Karpas-422 (cell line): ENCODE results near the gene GAS7. TPM values are rescaled to one million over a fixed set of nuclear protein-coding genes. Genes with fewer than 3 reads are reported as not detected.

Experiments used
- DNase-seq: peaks from one replicate; pipeline ENCODE4 v3.0.0-alpha.2; 2015
- H2AFZ ChIP-seq: fragments of 200-600 bp; sonication (generic); 2 replicates; pipeline ENCODE4 v1.6.1; 2014; ENCODE audit warnings: antibody characterized with exemption, low read length, mixed read lengths
- H3K27ac ChIP-seq: fragments of 200-600 bp; sonication (generic); 2 replicates; pipeline ENCODE4 v1.5.1; 2014; ENCODE audit warnings: mild to moderate bottlenecking, low read length, moderate library complexity
- H3K27me3 ChIP-seq: fragments of 200-600 bp; sonication (generic); 2 replicates; pipeline ENCODE4 v1.6.1; 2014; ENCODE audit warnings: low read length, mixed read lengths
- H3K36me3 ChIP-seq: fragments of 200-600 bp; sonication (generic); 2 replicates; pipeline ENCODE4 v1.6.1; 2014; ENCODE audit warnings: low read length, mixed read lengths; ENCODE audit not compliant: insufficient read depth
- H3K4me1 ChIP-seq: fragments of 200-600 bp; sonication (generic); 2 replicates; pipeline ENCODE4 v1.6.1; 2014; ENCODE audit warnings: mild to moderate bottlenecking, low read length, mixed read lengths
- H3K4me2 ChIP-seq: fragments of 200-600 bp; sonication (generic); 2 replicates; pipeline ENCODE4 v1.6.1; 2014; ENCODE audit warnings: low read length, low read depth, mild to moderate bottlenecking; ENCODE audit not compliant: poor library complexity, severe bottlenecking
- H3K4me3 ChIP-seq: fragments of 200-600 bp; sonication (generic); 2 replicates; pipeline ENCODE4 v1.5.1; 2014; ENCODE audit warnings: mild to moderate bottlenecking, antibody characterized with exemption, low read length, mixed read lengths
- H3K79me2 ChIP-seq: fragments of 200-600 bp; sonication (generic); 2 replicates; pipeline ENCODE4 v1.6.1; 2014; ENCODE audit warnings: mild to moderate bottlenecking, low read length, mixed read lengths
- H3K9ac ChIP-seq: fragments of 200-600 bp; sonication (generic); 2 replicates; pipeline ENCODE4 v1.6.0; 2014; ENCODE audit warnings: low read length
- H3K9me2 ChIP-seq: fragments of 200-600 bp; sonication (generic), shearing (Covaris generic); replicated peaks from 2 replicates; pipeline ENCODE4 v1.6.0; 2014; ENCODE audit warnings: mild to moderate bottlenecking, low read length, moderate library complexity; ENCODE audit not compliant: insufficient read depth
- H3K9me3 ChIP-seq: fragments of 300-700, 200-600 bp; sonication (generic); 2 replicates; pipeline ENCODE4 v1.6.1; 2014; ENCODE audit warnings: low read length, mixed read lengths
- H4K20me1 ChIP-seq: fragments of 200-600 bp; sonication (generic); 2 replicates; pipeline ENCODE4 v1.6.1; 2014; ENCODE audit warnings: mild to moderate bottlenecking, antibody characterized with exemption, low read length, low read depth; ENCODE audit not compliant: insufficient read depth
- total RNA-seq: library from RNA; depleted of rRNA; stranded (reverse); fragments of >200 nt; shearing (Covaris generic); gene quantifications from 2 replicates; pipeline ENCODE4 v1.2.3, GENCODE V29; 2014; ENCODE audit warnings: low replicate concordance; rRNA removed

The GAS7 gene
- total RNA-seq, result 79.9 and 80.1 TPM in 2 replicates

GRCh38 chr17:10198509-10199249 is at the start of gene GAS7:
Gene GAS7 (minus strand): TSS chr17:10198606.
- H3K9ac ChIP-seq, result no peak within 1 kb of the TSS
- H3K27ac ChIP-seq, result no peak within 1 kb of the TSS
- peaks cover 2% of the 10 kb centered on the region; the same call in 1 of the 2 replicates for H3K36me3 ChIP-seq
- no peaks in the 10 kb centered on the region for H4K20me1 ChIP-seq
- no peak within 1 kb of the TSS for H3K4me2 ChIP-seq
- H3K9me2 ChIP-seq, result no peaks in the 10 kb centered on the region
- H3K27me3 ChIP-seq, result no peaks in the 10 kb centered on the region; the same call in 1 of the 2 replicates
- DNase-seq, result no peak
- H2AFZ ChIP-seq, result no peak within 1 kb of the TSS
- H3K9me3 ChIP-seq, result peaks cover 11% of the 10 kb centered on the region
- no peaks in the 10 kb centered on the region for H3K79me2 ChIP-seq
- no peaks in the 10 kb centered on the region for H3K4me1 ChIP-seq
- no peak within 1 kb of the TSS for H3K4me3 ChIP-seq

- no peak overlapping the region for H2AFZ ChIP-seq
Observed at GRCh38 chr17:10247810-10248209, 49.4 kb upstream of the GAS7 start.

GRCh38 chr17:10243883-10244844 is 45.8 kb upstream of the GAS7 start:
- Histone ChIP-seq H3K36me3 (no peaks in the 10 kb centered on the region), H3K4me2 (no peak overlapping the region), H3K9me3 (no peaks in the 10 kb centered on the region), H3K4me3 (no peak overlapping the region), H2AFZ (no peak overlapping the region), H4K20me1 (no peaks in the 10 kb centered on the region), H3K4me1 (peaks cover 7% of the 10 kb centered on the region), H3K27ac (no peak overlapping the region), H3K79me2 (no peaks in the 10 kb centered on the region), H3K9ac (no peak overlapping the region), H3K27me3 (no peaks in the 10 kb centered on the region), H3K9me2 (no peaks in the 10 kb centered on the region)
- DNase-seq, result no peak

More at GRCh38 chr17:10247810-10248209, 49.4 kb upstream of the GAS7 start:
- Histone ChIP-seq H3K27ac (no peak overlapping the region), H3K4me1 (peaks cover 7% of the 10 kb centered on the region), H3K4me3 (no peak overlapping the region), H4K20me1 (no peaks in the 10 kb centered on the region), H3K9ac (no peak overlapping the region), H3K79me2 (no peaks in the 10 kb centered on the region), H3K27me3 (no peaks in the 10 kb centered on the region), H3K4me2 (no peak overlapping the region), H3K36me3 (no peaks in the 10 kb centered on the region), H3K9me2 (no peaks in the 10 kb centered on the region), H3K9me3 (no peaks in the 10 kb centered on the region)
- DNase-seq, result no peak

- Histone ChIP-seq H3K27ac (no peak overlapping the region), H3K4me2 (no peak overlapping the region), H3K4me3 (no peak overlapping the region), H2AFZ (no peak overlapping the region), H3K79me2 (no peaks in the 10 kb centered on the region), H3K4me1 (peaks cover 7% of the 10 kb centered on the region), H4K20me1 (no peaks in the 10 kb centered on the region), H3K9me2 (no peaks in the 10 kb centered on the region), H3K9me3 (no peaks in the 10 kb centered on the region), H3K36me3 (no peaks in the 10 kb centered on the region), H3K27me3 (no peaks in the 10 kb centered on the region), H3K9ac (no peak overlapping the region)
- no peak for DNase-seq
Observed at GRCh38 chr17:10241781-10242180, 43.4 kb upstream of the GAS7 start.

GRCh38 chr17:10238661-10239060 is 40.3 kb upstream of the GAS7 start:
- Histone ChIP-seq H3K27me3 (no peaks in the 10 kb centered on the region), H3K27ac (no peak overlapping the region), H2AFZ (no peak overlapping the region), H3K79me2 (no peaks in the 10 kb centered on the region), H3K9me2 (no peaks in the 10 kb centered on the region), H3K9me3 (no peaks in the 10 kb centered on the region), H3K4me1 (peaks cover 6% of the 10 kb centered on the region), H4K20me1 (no peaks in the 10 kb centered on the region), H3K36me3 (no peaks in the 10 kb centered on the region), H3K4me3 (no peak overlapping the region), H3K4me2 (no peak overlapping the region), H3K9ac (no peak overlapping the region)
- no peak for DNase-seq

- Histone ChIP-seq H3K9me3 (no peaks in the 10 kb centered on the region), H3K4me1 (peaks cover 13% of the 10 kb centered on the region), H2AFZ (no peak overlapping the region), H4K20me1 (no peaks in the 10 kb centered on the region), H3K36me3 (no peaks in the 10 kb centered on the region), H3K27ac (no peak overlapping the region), H3K9me2 (no peaks in the 10 kb centered on the region), H3K9ac (no peak overlapping the region), H3K79me2 (no peaks in the 10 kb centered on the region), H3K4me2 (no peak overlapping the region), H3K4me3 (no peak overlapping the region), H3K27me3 (no peaks in the 10 kb centered on the region)
- DNase-seq, result no peak
Observed at GRCh38 chr17:10234033-10234432, 35.6 kb upstream of the GAS7 start.

GRCh38 chr17:10233161-10233560 is 34.8 kb upstream of the GAS7 start:
- no peaks in the 10 kb centered on the region for H3K9me3 ChIP-seq
- no peaks in the 10 kb centered on the region for H3K9me2 ChIP-seq
- H3K9ac ChIP-seq, result no peak overlapping the region
- H3K27me3 ChIP-seq, result no peaks in the 10 kb centered on the region
- no peak overlapping the region for H3K4me3 ChIP-seq
- no peak overlapping the region for H3K4me2 ChIP-seq
- H3K27ac ChIP-seq, result no peak overlapping the region
- no peaks in the 10 kb centered on the region for H4K20me1 ChIP-seq
- peaks cover 13% of the 10 kb centered on the region for H3K4me1 ChIP-seq
- H2AFZ ChIP-seq, result no peak overlapping the region
- no peaks in the 10 kb centered on the region for H3K36me3 ChIP-seq
- no peak for DNase-seq
- H3K79me2 ChIP-seq, result no peaks in the 10 kb centered on the region

- H3K9ac ChIP-seq, result no peak overlapping the region
- H3K9me2 ChIP-seq, result no peaks in the 10 kb centered on the region
- no peaks in the 10 kb centered on the region for H3K9me3 ChIP-seq
- peaks cover 39% of the 10 kb centered on the region for H3K4me1 ChIP-seq
- no peak overlapping the region for H3K4me3 ChIP-seq
- H3K4me2 ChIP-seq, result no peak overlapping the region
- no peaks in the 10 kb centered on the region for H3K36me3 ChIP-seq
- no peaks in the 10 kb centered on the region for H4K20me1 ChIP-seq
- no peak overlapping the region for H2AFZ ChIP-seq
- DNase-seq, result no peak
- no peaks in the 10 kb centered on the region for H3K27me3 ChIP-seq
- H3K27ac ChIP-seq, result no peak overlapping the region
- no peaks in the 10 kb centered on the region for H3K79me2 ChIP-seq
Observed at GRCh38 chr17:10229181-10229580, 30.8 kb upstream of the GAS7 start.
